HEK293T (cell line): Measurements from ENCODE around the gene PSMC4.

Source experiments
- ARNT ChIP-seq: fragments of 450-650 bp; IDR thresholded peaks from 2 replicates; pipeline ENCODE4 v1.6.1; 2017; ENCODE audit warnings: mild to moderate bottlenecking
- CTBP1 ChIP-seq: fragments of 450-650 bp; IDR thresholded peaks from 2 replicates; pipeline ENCODE4 v1.6.1; 2016; ENCODE audit warnings: borderline replicate concordance
- FOXA1 ChIP-seq: fragments of 450-650 bp; IDR thresholded peaks from 2 replicates; pipeline ENCODE4 v1.6.1; 2016; ENCODE audit warnings: mild to moderate bottlenecking
- FOXK2 ChIP-seq: fragments of 450-650 bp; IDR thresholded peaks from 2 replicates; pipeline ENCODE4 v1.6.1; 2016; ENCODE audit warnings: mild to moderate bottlenecking
- NFRKB ChIP-seq: fragments of 450-650 bp; IDR thresholded peaks from 2 replicates; pipeline ENCODE4 v1.6.1; 2016; ENCODE audit warnings: mild to moderate bottlenecking, moderate library complexity
- SP1 ChIP-seq: fragments of 450-650 bp; IDR thresholded peaks from 2 replicates; pipeline ENCODE4 v1.6.1; 2017
- SUZ12 ChIP-seq: fragments of 450-650 bp; IDR thresholded peaks from 2 replicates; pipeline ENCODE4 v1.6.1; 2016; ENCODE audit warnings: mild to moderate bottlenecking
- TARDBP ChIP-seq: fragments of 450-650 bp; IDR thresholded peaks from 2 replicates; pipeline ENCODE4 v1.6.1; 2016

DNA sequence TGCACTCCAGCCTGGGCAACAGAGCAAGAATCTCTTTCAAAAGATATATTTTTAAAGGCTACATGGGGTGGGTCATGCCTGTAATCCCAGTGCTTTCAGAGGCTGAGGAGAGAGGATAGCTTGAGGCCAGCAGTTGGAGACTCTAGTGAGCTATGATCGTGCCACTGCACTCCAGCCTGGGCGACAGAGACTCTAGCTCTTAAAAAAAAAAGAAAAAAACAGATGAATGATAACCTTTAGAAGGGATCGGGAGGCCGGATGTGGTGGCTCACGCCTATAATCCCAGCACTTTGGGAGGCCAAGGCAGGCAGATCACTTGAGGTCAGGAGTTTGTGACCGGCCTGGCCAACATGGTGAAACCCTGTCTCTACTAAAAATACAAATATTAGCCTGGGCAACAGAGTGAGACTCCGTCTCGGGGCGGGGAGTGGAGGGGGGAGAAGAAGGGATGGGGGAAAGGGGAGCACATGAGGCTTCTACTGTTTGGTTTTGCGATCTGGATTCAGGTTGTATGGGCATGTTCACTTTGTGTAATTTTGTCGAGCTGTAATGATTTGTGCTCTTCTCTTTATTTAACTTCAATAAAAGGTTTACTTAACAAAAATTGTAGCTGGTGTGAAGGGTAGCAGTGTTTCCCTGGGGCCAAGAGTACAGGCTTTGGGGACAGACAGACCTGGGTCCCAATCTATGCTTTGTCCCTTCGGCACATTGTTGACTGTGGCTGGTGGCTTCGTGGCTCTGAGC lies 1.1 kb upstream of the PSMC4 start:
- TF ChIP-seq FOXA1 (no peak), ARNT (no peak), SP1 (no peak), NFRKB (no peak), SUZ12 (no peak), FOXK2 (no peak), TARDBP (no peak), CTBP1 (no peak)
